GM19455 (cell line): ENCODE data around the gene CT83.

ENCODE experiments used
- ATAC-seq: cut with Tn5 transposase; IDR thresholded peaks from one replicate; pipeline ENCODE4 v1.9.1; 2021; ENCODE audit not compliant: unreplicated experiment

CT83 gene

GRCh38 chrX:116462822-116463221 is at the start of gene CT83:
TSS of gene CT83 (minus strand) at chrX:116462976. CDS start at chrX:116462856, 120 bp downstream.
- no peak for ATAC-seq

GRCh38 chrX:116499780-116500179 is 37.0 kb upstream of the CT83 start:
- no peak for ATAC-seq

- no peak for ATAC-seq
These were observed 30.5 kb upstream of the CT83 start for GRCh38 chrX:116493271-116493670.

GRCh38 chrX:116490104-116490503 is 27.3 kb upstream of the CT83 start:
- ATAC-seq: no peak

GRCh38 chrX:116480059-116480458 is 17.3 kb upstream of the CT83 start:
- no peak for ATAC-seq

GRCh38 chrX:116449156-116449555 is 13.6 kb downstream of the CT83 start:
- no peak for ATAC-seq

- ATAC-seq: no peak
These were observed 26.4 kb downstream of the CT83 start, which contains the start of gene SLC6A14 for GRCh38 chrX:116436358-116436816. TSS of gene SLC6A14 (plus strand) at chrX:116436606. CDS start at chrX:116436710, 104 bp downstream.

- ATAC-seq: no peak
These were observed 27.2 kb downstream of the CT83 start for GRCh38 chrX:116435597-116435996.

- no peak for ATAC-seq
These were observed 34.8 kb downstream of the CT83 start for GRCh38 chrX:116427978-116428377.

GRCh38 chrX:116417968-116418367 is 44.8 kb downstream of the CT83 start:
- ATAC-seq: no peak

- ATAC-seq: no peak
These were observed 45.6 kb downstream of the CT83 start for GRCh38 chrX:116417214-116417613.

GRCh38 chrX:116413273-116413672 is 49.5 kb downstream of the CT83 start:
- no peak for ATAC-seq
